Skeletal muscle satellite cell (primary cell): ENCODE results near the gene IER3. TPM values are rescaled to one million over a fixed set of nuclear protein-coding genes. Genes with fewer than 3 reads are reported as not detected.

ENCODE experiments used
- H3K27me3 ChIP-seq: 2 replicates; pipeline ENCODE4 v1.7.0; 2013; ENCODE audit warnings: low read length; ENCODE audit not compliant: control insufficient read depth, insufficient read depth
- H3K36me3 ChIP-seq: 2 replicates; pipeline ENCODE4 v1.7.0; 2013; ENCODE audit warnings: mild to moderate bottlenecking, control low read depth, low read length; ENCODE audit not compliant: insufficient read depth
- H3K4me1 ChIP-seq: 2 replicates; pipeline ENCODE4 v1.7.0; 2013; ENCODE audit warnings: low read length; ENCODE audit not compliant: control insufficient read depth, insufficient read depth
- H3K4me2 ChIP-seq: 2 replicates; pipeline ENCODE4 v1.7.0; 2013; ENCODE audit warnings: mild to moderate bottlenecking, low read length
- H3K4me3 ChIP-seq: 2 replicates; pipeline ENCODE4 v1.7.0; 2013; ENCODE audit warnings: low read length
- H3K9ac ChIP-seq: 2 replicates; pipeline ENCODE4 v1.7.0; 2013; ENCODE audit warnings: mild to moderate bottlenecking, low read depth, low read length, moderate library complexity
- H3K9me3 ChIP-seq: replicated peaks from 2 replicates; pipeline ENCODE4 v1.7.0; 2013; ENCODE audit warnings: mild to moderate bottlenecking, control low read depth, low read length
- small RNA-seq: library from RNA; depleted of rRNA; stranded (forward); fragments of <200 nt; gene quantifications from one replicate; pipeline ENCODE3, GENCODE V24; 2012

IER3 gene

DNA sequence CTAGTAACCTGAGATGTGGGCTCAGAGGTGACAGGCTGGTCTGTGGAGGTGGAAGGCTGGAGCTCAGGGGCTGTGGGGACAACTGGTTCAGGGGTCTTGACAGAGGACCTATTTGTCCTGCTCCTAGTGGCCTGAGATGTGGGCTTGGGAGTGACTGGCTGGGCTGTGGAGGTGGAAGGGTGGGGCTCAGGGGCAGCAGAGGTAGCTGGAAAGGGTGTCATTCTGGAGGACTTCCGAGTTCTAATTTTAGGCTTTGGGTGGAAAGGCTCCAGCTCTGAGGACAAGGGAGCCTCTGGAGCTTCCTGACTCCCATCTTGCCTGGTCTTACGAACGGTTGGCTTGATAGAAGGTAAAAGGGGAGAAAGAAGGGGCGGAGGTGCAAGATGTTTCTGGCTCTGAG, 38.7 kb downstream of the IER3 start:
- H3K9ac ChIP-seq, result no peak overlapping the region
- peaks cover 45% of the 10 kb centered on the region for H3K36me3 ChIP-seq
- no peak overlapping the region for H3K4me3 ChIP-seq
- no peaks in the 10 kb centered on the region for H3K9me3 ChIP-seq
- H3K4me1 ChIP-seq, result no peaks in the 10 kb centered on the region
- no peaks in the 10 kb centered on the region for H3K27me3 ChIP-seq
- no peak overlapping the region for H3K4me2 ChIP-seq

DNA sequence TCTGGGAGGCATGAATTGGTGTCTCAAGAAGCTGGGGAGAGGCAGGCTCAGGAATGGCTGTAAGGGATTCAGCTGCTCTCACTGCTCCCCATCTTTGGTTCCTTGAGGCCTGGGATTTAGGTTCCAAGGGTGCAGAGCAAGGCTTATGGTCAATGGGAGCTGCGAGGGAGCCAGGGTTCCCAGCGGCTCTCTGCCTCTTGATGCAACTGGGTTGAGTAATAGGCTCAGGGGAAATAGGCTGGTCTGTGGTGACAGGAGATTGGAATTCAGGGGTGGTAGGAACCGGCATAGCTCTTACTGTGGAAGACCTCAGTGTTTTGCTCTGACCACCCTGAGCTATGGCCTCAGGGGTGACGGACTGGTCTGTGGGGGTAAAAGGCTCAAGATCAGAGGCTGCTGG, 40.5 kb downstream of the IER3 start:
- Histone ChIP-seq H3K9me3 (no peaks in the 10 kb centered on the region), H3K36me3 (peaks cover 54% of the 10 kb centered on the region), H3K4me2 (no peak overlapping the region), H3K27me3 (no peaks in the 10 kb centered on the region), H3K4me1 (no peaks in the 10 kb centered on the region), H3K9ac (no peak overlapping the region), H3K4me3 (no peak overlapping the region)

DNA sequence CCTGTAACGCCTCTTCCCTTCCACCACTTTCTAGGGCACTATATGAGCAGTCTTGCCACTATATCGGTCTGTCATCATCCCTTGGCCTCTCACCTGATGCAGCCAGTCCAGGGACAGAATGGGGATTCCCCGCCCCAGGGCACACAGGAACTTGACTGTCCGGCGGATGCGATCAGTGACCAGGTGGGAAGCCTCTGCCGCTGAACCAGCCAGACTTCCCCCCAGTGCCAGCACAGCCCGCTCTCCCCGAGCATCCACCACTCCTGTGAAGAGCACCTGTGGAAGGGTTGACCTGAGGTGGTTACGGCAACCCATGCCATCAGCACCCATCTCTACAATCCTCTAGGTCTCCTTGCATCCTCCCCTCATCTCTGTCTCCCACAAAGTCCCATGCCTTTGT, 41.3 kb downstream of the IER3 start:
- Histone ChIP-seq H3K27me3 (no peaks in the 10 kb centered on the region), H3K4me3 (no peak overlapping the region), H3K4me2 (no peak overlapping the region), H3K36me3 (peaks cover 49% of the 10 kb centered on the region), H3K4me1 (no peaks in the 10 kb centered on the region), H3K9ac (no peak overlapping the region), H3K9me3 (no peaks in the 10 kb centered on the region)

DNA sequence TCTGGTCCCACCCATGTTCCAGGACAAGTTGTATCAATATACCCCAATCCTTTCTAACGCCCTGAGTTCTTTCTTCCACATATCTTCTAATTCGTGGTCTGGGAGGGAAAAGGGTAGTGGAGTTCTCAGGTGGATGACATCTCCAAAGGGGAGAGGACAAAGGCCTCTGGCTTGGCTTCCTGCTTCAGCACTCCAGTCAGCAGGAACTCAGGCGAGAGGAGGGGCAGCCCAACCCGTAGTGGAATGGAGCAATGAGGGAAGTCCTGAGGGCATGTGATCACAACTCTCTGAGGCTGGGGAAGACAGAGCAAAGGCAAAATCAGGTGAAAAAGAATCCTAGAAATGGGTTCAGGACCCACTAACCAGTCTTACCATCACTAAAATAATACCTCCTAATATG, 44.0 kb downstream of the IER3 start:
- H3K4me2 ChIP-seq, result no peak overlapping the region
- no peak overlapping the region for H3K9ac ChIP-seq
- no peaks in the 10 kb centered on the region for H3K27me3 ChIP-seq
- peaks cover 5% of the 10 kb centered on the region for H3K4me1 ChIP-seq
- no peak overlapping the region for H3K4me3 ChIP-seq
- peaks cover 36% of the 10 kb centered on the region for H3K36me3 ChIP-seq
- no peaks in the 10 kb centered on the region for H3K9me3 ChIP-seq

DNA sequence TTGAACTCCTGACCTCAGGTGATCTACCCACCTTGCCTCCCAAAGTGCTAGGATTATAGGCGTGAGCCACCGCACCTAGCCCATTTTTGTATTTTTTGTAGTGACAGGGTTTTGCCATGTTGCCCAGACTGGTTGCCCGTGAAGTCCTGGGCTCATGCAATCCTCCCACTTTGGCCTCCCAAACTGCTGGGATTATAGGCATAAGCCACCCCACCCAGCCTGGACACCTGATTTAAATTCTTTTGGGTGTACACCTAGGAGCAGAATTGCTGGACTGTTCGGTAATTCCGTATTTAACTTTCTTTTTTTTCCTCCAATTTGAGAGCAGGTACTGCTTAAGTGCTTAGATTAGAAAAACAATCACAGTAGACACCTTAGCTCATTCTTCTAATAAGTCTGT, 47.9 kb downstream of the IER3 start:
- Histone ChIP-seq H3K4me3 (no peak overlapping the region), H3K4me2 (no peak overlapping the region), H3K9me3 (no peaks in the 10 kb centered on the region), H3K36me3 (peaks cover 12% of the 10 kb centered on the region), H3K9ac (no peak overlapping the region), H3K27me3 (no peaks in the 10 kb centered on the region), H3K4me1 (peaks cover 15% of the 10 kb centered on the region)

Small RNAs within 50 kb of the gene (small RNA-seq; reads per million reads assigned to genes)
- gene RF00019 (not detected), gene RN7SL353P (not detected)
